ENCODE results near the gene EMC7.
"Not testable (repeated sequence)": the region's sequence is repeated elsewhere in the genome, so short reads cannot be mapped to it uniquely, and the experiment has no call there.

EMC7 gene

GRCh38 chr15:34084086-34084485, 17.6 kb downstream of the EMC7 start:
- DNase-seq = no peak

GRCh38 chr15:34079904-34080303, 21.8 kb downstream of the EMC7 start:
- no peak for DNase-seq

GRCh38 chr15:34078900-34079299, 22.8 kb downstream of the EMC7 start:
- DNase-seq = no peak

- DNase-seq = no peak
Measured at GRCh38 chr15:34076785-34077184, 24.9 kb downstream of the EMC7 start.

GRCh38 chr15:34070003-34070402, 31.7 kb downstream of the EMC7 start:
- DNase-seq = peak; percentile 80

- DNase-seq = no peak
Measured at GRCh38 chr15:34065941-34066340, 35.7 kb downstream of the EMC7 start.

- no peak for DNase-seq
Measured at GRCh38 chr15:34065261-34065660, 36.4 kb downstream of the EMC7 start.

- DNase-seq = no peak
Measured at GRCh38 chr15:34064438-34064837, 37.2 kb downstream of the EMC7 start.

- DNase-seq = no peak
Measured at GRCh38 chr15:34059946-34060345, 41.7 kb downstream of the EMC7 start.

- DNase-seq = no peak
Measured at GRCh38 chr15:34059476-34059875, 42.2 kb downstream of the EMC7 start.

- DNase-seq = no peak
Measured at GRCh38 chr15:34056911-34057310, 44.8 kb downstream of the EMC7 start.

- DNase-seq = no peak
Measured at GRCh38 chr15:34055868-34056595, 45.6 kb downstream of the EMC7 start.

GRCh38 chr15:34054081-34054707, 47.5 kb downstream of the EMC7 start:
- DNase-seq = no peak

GRCh38 chr15:34050385-34050784, 51.3 kb downstream of the EMC7 start:
- not testable (repeated sequence) for DNase-seq

GRCh38 chr15:34049112-34049511, 52.5 kb downstream of the EMC7 start:
- DNase-seq = no peak

GRCh38 chr15:34047893-34048775, 53.5 kb downstream of the EMC7 start:
- DNase-seq = no peak

GRCh38 chr15:34046471-34047145, 55.1 kb downstream of the EMC7 start:
- DNase-seq = no peak

GRCh38 chr15:34043813-34044212, 57.8 kb downstream of the EMC7 start:
- no peak for DNase-seq

GRCh38 chr15:34043391-34043790, 58.3 kb downstream of the EMC7 start:
- no peak for DNase-seq

GRCh38 chr15:34039790-34040113, 61.9 kb downstream of the EMC7 start:
- no peak for DNase-seq

- DNase-seq = peak; percentile 63
Measured at GRCh38 chr15:34038871-34039789, 62.5 kb downstream of the EMC7 start, which contains the start of gene AVEN. Gene AVEN (minus strand): TSS chr15:34039204. CDS start chr15:34039046, 158 bp downstream.

All from NCI-H82 (cell line).